ENCODE measurements around the gene MSI2. TPM values are rescaled to one million over a fixed set of nuclear protein-coding genes. Genes with fewer than 3 reads are reported as not detected.

Gene MSI2
- total RNA-seq, 1 donor from 2014 or later, result 26.6 TPM

- no peak for DNase-seq (ENCODE audit: low read depth)
- no peak for TF ChIP-seq CTCF (conservative IDR thresholded peaks at IDR 0.05; ENCODE audit: low read depth, low read length)
- no peak overlapping the region for H3K4me3 ChIP-seq (ENCODE audit: low read depth, low read length)
Measured at GRCh38 chr17:57269052-57269451, 12.7 kb downstream of the MSI2 start.

GRCh38 chr17:57269598-57270255, 13.4 kb downstream of the MSI2 start:
- no peak overlapping the region for H3K4me3 ChIP-seq (ENCODE audit: low read depth, low read length)
- TF ChIP-seq CTCF (conservative IDR thresholded peaks at IDR 0.05; ENCODE audit: low read depth, low read length), result no peak

GRCh38 chr17:57270801-57271245, 14.5 kb downstream of the MSI2 start:
- no peak for TF ChIP-seq CTCF (conservative IDR thresholded peaks at IDR 0.05; ENCODE audit: low read depth, low read length)
- DNase-seq (ENCODE audit: low read depth), result no peak
- H3K4me3 ChIP-seq (ENCODE audit: low read depth, low read length), result no peak overlapping the region

More at GRCh38 chr17:57269598-57270255, 13.4 kb downstream of the MSI2 start:
- no peak for DNase-seq (ENCODE audit: low read depth)

GRCh38 chr17:57271821-57272220, 15.5 kb downstream of the MSI2 start:
- no peak for TF ChIP-seq CTCF (conservative IDR thresholded peaks at IDR 0.05; ENCODE audit: low read depth, low read length)
- H3K4me3 ChIP-seq (ENCODE audit: low read depth, low read length), result no peak overlapping the region
- DNase-seq (ENCODE audit: low read depth), result no peak

- DNase-seq (ENCODE audit: low read depth), result no peak
- H3K4me3 ChIP-seq (ENCODE audit: low read depth, low read length), result no peak overlapping the region
- no peak for TF ChIP-seq CTCF (conservative IDR thresholded peaks at IDR 0.05; ENCODE audit: low read depth, low read length)
Measured at GRCh38 chr17:57273490-57273889, 17.2 kb downstream of the MSI2 start.

GRCh38 chr17:57274162-57274561, 17.8 kb downstream of the MSI2 start:
- no peak for TF ChIP-seq CTCF (conservative IDR thresholded peaks at IDR 0.05; ENCODE audit: low read depth, low read length)
- no peak overlapping the region for H3K4me3 ChIP-seq (ENCODE audit: low read depth, low read length)
- DNase-seq (ENCODE audit: low read depth), result no peak
